Measurements from ENCODE around the gene AOX1. TPM values are rescaled to one million over a fixed set of nuclear protein-coding genes. Genes with fewer than 3 reads are reported as not detected.

AOX1 gene
- total RNA-seq, 1 experiment from 2014 or later, result 57.2 TPM

DNA sequence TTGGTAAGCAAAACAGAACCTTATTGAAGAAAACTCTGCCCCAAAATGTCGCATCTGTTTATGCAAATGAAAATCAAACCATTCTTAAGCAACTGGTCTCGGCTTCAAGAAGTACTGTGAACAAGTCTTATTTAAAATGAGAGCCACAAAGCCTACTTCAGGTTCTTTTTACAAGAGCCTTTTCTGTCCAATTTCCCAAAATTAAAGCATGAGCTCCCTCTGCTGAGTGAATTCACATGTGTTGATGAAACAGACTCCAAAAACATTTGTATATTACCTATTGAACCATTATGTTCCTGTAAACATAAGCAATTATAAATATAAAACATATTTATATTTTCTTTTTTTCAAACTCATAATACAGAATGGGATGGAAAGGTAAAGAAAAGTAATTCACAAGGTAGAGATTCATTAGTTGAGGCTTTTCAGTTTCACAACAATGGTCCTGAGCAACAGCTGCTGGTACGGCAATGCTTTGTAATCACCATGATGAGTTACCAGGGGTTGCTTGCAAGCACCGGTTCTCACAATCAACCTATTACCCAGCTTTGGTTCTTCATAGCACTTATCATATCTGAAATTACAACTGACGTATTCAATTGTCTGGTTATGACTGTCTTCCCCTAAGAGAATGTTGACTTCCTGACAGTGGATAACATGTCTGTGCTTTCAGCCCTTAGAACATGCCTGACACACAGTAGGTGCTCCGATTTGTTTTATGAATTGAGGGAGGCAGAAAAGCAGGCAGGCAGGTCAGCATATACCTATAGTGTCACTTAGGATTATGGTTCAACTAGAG is 117.5 kb downstream of the AOX1 start:
- H3K9me3 ChIP-seq (ENCODE audit: low read length), result no peaks in the 10 kb centered on the region
- no peaks in the 10 kb centered on the region for H3K9me2 ChIP-seq (replicated peaks; ENCODE audit: low read length)
- peak overlapping the region; percentile 65 for H3K4me2 ChIP-seq (ENCODE audit: low read length)
- peaks cover 18% of the 10 kb centered on the region for H3K4me1 ChIP-seq (ENCODE audit: insufficient read depth, low read length)
- H3K27ac ChIP-seq (ENCODE audit: low read length), result no peak overlapping the region
- H4K20me1 ChIP-seq (ENCODE audit: low read length), result no peaks in the 10 kb centered on the region
- peak overlapping the region; percentile 65 for H2AFZ ChIP-seq (ENCODE audit: low read length)
- H3K4me3 ChIP-seq (ENCODE audit: low read length), result peak overlapping the region; percentile 33; the same call in 1 of the 2 replicates
- H3K79me2 ChIP-seq (ENCODE audit: low read length), result no peaks in the 10 kb centered on the region
- no peaks in the 10 kb centered on the region for H3K36me3 ChIP-seq (ENCODE audit: low read depth, low read length)
- no TSS peak for BruUV-seq (replicated peaks)
- CTCF ChIA-PET, result interaction anchor here (0.6 to 1.6 kb wide), 3 partner anchors 120 to 220 kb away, joined by 3 to 6 read pairs (median 3); no protein-coding TSS in a partner anchor
- DNase-seq, result peak; percentile 92
- POLR2A ChIA-PET (ENCODE audit: unreplicated experiment), result no interaction called here
- H3K27me3 ChIP-seq (ENCODE audit: low read length), result no peaks in the 10 kb centered on the region
- intact Hi-C loops (cut with micrococcal nuclease), result loop anchor here (1.0 to 5.0 kb wide), 6 partner anchors 41 to 730 kb away; partner anchors contain the start of gene SGO2
- no peak overlapping the region for H3K9ac ChIP-seq (ENCODE audit: low read length)
- ATAC-seq, result peak; percentile 84
- H3F3A ChIP-seq (ENCODE audit: low read length, unreplicated experiment), result no peaks in the 10 kb centered on the region
- no peak for TF ChIP-seq EZH2phosphoT487 (IDR thresholded peaks at IDR 0.05; ENCODE audit: borderline replicate concordance, low read length)
- TF ChIP-seq, protein P1, sequence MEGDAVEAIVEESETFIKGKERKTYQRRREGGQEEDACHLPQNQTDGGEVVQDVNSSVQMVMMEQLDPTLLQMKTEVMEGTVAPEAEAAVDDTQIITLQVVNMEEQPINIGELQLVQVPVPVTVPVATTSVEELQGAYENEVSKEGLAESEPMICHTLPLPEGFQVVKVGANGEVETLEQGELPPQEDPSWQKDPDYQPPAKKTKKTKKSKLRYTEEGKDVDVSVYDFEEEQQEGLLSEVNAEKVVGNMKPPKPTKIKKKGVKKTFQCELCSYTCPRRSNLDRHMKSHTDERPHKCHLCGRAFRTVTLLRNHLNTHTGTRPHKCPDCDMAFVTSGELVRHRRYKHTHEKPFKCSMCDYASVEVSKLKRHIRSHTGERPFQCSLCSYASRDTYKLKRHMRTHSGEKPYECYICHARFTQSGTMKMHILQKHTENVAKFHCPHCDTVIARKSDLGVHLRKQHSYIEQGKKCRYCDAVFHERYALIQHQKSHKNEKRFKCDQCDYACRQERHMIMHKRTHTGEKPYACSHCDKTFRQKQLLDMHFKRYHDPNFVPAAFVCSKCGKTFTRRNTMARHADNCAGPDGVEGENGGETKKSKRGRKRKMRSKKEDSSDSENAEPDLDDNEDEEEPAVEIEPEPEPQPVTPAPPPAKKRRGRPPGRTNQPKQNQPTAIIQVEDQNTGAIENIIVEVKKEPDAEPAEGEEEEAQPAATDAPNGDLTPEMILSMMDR (conservative IDR thresholded peaks at IDR 0.05; ENCODE audit: low read depth, low read length), result peak; percentile 84

DNA sequence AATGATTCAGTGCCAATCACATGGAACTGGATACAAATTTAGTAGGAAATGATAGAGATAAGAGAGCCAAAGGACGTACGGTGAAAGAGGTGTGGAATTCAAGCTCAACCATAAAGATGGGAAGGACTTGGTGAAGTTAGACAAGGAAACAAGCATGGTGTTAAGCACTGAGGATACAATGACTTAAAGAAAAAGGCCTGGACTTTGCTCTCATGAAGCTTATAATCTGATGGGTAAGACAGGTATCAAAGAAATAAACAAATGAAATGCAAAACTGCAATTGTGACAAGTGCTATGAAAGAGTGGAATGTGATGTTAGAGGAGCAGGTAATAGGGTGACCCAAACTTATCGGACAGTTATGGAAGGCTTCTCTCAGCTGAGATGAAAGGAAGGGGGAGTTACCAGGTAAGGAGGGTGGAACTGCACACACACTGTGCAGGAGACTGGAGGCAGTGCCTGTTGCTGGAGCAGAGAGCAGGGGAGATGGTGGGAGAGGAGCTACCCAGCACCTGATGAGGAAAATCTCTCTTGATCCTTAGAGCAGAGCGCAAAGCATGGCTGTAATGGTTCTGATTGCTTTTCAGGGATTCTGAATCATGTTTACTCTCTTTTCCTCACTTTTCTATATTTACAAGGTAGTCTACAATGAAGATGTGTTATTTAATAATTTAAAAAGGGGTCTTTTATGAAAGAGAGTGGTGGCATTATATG is 118.3 kb downstream of the AOX1 start:
- H3K27ac ChIP-seq (ENCODE audit: low read length), result no peak overlapping the region
- no peaks in the 10 kb centered on the region for H3K36me3 ChIP-seq (ENCODE audit: low read depth, low read length)
- no peak for TF ChIP-seq EZH2phosphoT487 (IDR thresholded peaks at IDR 0.05; ENCODE audit: borderline replicate concordance, low read length)
- TF ChIP-seq, protein P1 (conservative IDR thresholded peaks at IDR 0.05; ENCODE audit: low read depth, low read length), result no peak
- no peak for TF ChIP-seq EZH2 (IDR thresholded peaks at IDR 0.05; ENCODE audit: low read length, unreplicated experiment)
- H2AFZ ChIP-seq (ENCODE audit: low read length), result no peak overlapping the region
- H3K4me3 ChIP-seq (ENCODE audit: low read length), result no peak overlapping the region
- no peak overlapping the region for H3K9ac ChIP-seq (ENCODE audit: low read length)
- H3K79me2 ChIP-seq (ENCODE audit: low read length), result no peaks in the 10 kb centered on the region
- ChIA-PET POLR2A (ENCODE audit: unreplicated experiment) (interaction anchor here (0.6 kb wide), 1 partner anchor 110 kb away, joined by 7 read pairs; no protein-coding TSS in a partner anchor), CTCF (interaction anchor here (1.5 kb wide), 1 partner anchor 126 kb away, joined by 3 read pairs; no protein-coding TSS in a partner anchor)
- DNase-seq (no peak), ATAC-seq (no peak)
- peaks cover 18% of the 10 kb centered on the region for H3K4me1 ChIP-seq (ENCODE audit: insufficient read depth, low read length)
- no peaks in the 10 kb centered on the region for H3F3A ChIP-seq (ENCODE audit: low read length, unreplicated experiment)
- H3K9me2 ChIP-seq (replicated peaks; ENCODE audit: low read length), result no peaks in the 10 kb centered on the region
- BruUV-seq (replicated peaks), result no TSS peak
- H3K9me3 ChIP-seq (ENCODE audit: low read length), result no peaks in the 10 kb centered on the region
- H3K27me3 ChIP-seq (ENCODE audit: low read length), result no peaks in the 10 kb centered on the region
- intact Hi-C loops (cut with micrococcal nuclease), result loop anchor here (1.0 to 5.0 kb wide), 6 partner anchors 41 to 731 kb away; partner anchors contain the start of gene SGO2
- H3K4me2 ChIP-seq (ENCODE audit: low read length), result no peak overlapping the region
- no peaks in the 10 kb centered on the region for H4K20me1 ChIP-seq (ENCODE audit: low read length)
